ACC112 (cell line): ENCODE data around the gene ANKRD33.
A peak's percentile ranks its signal among the peaks of the same experiment; 100 is the strongest.

Experiments used
- H2AFZ ChIP-seq: fragments of 200-600 bp; sonication (generic); one replicate; pipeline ENCODE4 v1.6.0; 2017; ENCODE audit warnings: antibody characterized with exemption, low read length; ENCODE audit not compliant: unreplicated experiment
- H3K27ac ChIP-seq: fragments of 200-600 bp; sonication (generic); 2 replicates; pipeline ENCODE4 v1.5.1; 2014; ENCODE audit warnings: low read depth, mild to moderate bottlenecking, antibody characterized with exemption, low read length, moderate library complexity
- H3K27me3 ChIP-seq: fragments of 200-600 bp; sonication (generic); 2 replicates; pipeline ENCODE4 v1.6.1; 2014; ENCODE audit warnings: mild to moderate bottlenecking, antibody characterized with exemption, low read length, moderate library complexity, mixed read lengths; ENCODE audit not compliant: insufficient read depth
- H3K36me3 ChIP-seq: fragments of 200-600 bp; sonication (generic); 2 replicates; pipeline ENCODE4 v1.6.1; 2016; ENCODE audit warnings: mild to moderate bottlenecking, antibody characterized with exemption, low read length, moderate library complexity, mixed read lengths; ENCODE audit not compliant: insufficient read depth
- H3K4me1 ChIP-seq: fragments of 200-600 bp; sonication (generic); one replicate; pipeline ENCODE4 v1.6.1; 2016; ENCODE audit warnings: low read length, mixed read lengths; ENCODE audit not compliant: insufficient read depth, unreplicated experiment, control insufficient read depth
- H3K4me3 ChIP-seq: fragments of 200-600 bp; sonication (generic); 2 replicates; pipeline ENCODE4 v1.5.1; 2014; ENCODE audit warnings: mild to moderate bottlenecking, low read depth, low read length
- H3K79me2 ChIP-seq: fragments of 200-600 bp; sonication (generic); one replicate; pipeline ENCODE4 v1.6.0; 2016; ENCODE audit warnings: low read length; ENCODE audit not compliant: control insufficient read depth, unreplicated experiment, insufficient read depth

ANKRD33 gene

DNA sequence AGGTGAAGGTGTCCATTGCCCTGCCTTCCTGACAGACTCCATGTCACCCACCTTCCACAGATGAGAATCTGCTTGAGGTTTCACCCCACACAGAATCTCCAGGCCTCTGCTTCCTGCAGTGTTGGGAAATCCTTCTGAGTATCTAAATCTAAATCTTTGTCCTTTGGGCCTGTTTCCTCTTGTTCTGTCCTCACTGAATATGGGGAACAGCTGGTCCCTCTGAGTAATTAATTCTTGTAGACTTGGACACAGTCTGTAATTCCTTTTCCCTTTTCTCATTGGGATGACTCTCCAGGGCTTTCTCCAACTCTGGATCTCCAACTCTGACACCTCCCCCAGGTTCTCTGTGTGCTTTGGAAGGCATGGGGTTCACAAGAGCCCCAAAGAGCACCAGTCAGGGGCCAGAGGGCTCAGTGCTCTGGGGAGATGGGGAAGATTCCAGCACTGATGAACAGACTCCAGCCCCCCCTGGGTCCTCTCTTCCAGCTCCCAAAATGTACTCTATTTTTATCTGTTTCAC lies 17.1 kb downstream of the ANKRD33 start:
- Histone ChIP-seq H3K4me1 (peaks cover 14% of the 10 kb centered on the region), H3K36me3 (no peaks in the 10 kb centered on the region), H2AFZ (peak overlapping the region; percentile 57), H3K27ac (no peak overlapping the region), H3K27me3 (no peaks in the 10 kb centered on the region), H3K79me2 (no peaks in the 10 kb centered on the region), H3K4me3 (no peak overlapping the region)

- no peaks in the 10 kb centered on the region for H3K27me3 ChIP-seq
- H2AFZ ChIP-seq: peak overlapping the region; percentile 57
- peaks cover 22% of the 10 kb centered on the region for H3K4me1 ChIP-seq
- H3K79me2 ChIP-seq: no peaks in the 10 kb centered on the region
- no peak overlapping the region for H3K4me3 ChIP-seq
- H3K36me3 ChIP-seq: no peaks in the 10 kb centered on the region
- no peak overlapping the region for H3K27ac ChIP-seq
Observed at GRCh38 chr12:51905471-51906429, 17.8 kb downstream of the ANKRD33 start.

DNA sequence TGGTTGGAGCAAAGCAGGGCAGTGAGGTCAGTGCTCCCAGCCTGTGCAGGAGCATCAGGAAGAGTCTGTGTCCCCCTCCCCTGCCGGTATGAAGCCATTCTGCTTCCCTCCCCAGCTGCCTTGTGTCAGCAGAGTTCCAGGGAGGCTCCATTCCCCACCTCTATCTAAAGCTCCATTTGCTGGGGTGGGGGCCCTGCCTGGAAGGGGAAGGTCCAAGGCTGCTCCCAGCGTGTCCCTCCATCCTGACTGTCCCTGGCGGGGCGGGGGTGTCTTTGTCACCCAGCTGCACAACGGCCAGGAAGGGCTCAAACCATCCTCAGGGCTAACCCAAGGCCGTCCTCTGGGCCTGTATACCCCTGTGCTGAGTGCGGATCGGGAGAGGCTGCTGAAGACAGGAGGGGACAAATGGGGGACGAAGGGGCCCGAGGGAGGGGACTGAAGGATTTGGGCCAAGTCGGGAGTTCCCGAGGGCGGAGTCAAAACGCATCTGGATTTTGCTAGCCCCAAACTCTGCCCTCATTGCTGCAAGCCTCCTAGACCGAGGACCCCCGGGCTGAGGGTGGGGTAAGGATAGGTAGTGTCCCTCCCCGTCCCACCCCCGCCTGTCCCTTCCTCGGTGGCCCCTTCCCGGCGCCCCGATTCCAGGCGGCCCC lies 18.7 kb downstream of the ANKRD33 start:
- peak overlapping the region; percentile 69 for H3K4me3 ChIP-seq
- peak overlapping the region; percentile 81 for H2AFZ ChIP-seq

DNA sequence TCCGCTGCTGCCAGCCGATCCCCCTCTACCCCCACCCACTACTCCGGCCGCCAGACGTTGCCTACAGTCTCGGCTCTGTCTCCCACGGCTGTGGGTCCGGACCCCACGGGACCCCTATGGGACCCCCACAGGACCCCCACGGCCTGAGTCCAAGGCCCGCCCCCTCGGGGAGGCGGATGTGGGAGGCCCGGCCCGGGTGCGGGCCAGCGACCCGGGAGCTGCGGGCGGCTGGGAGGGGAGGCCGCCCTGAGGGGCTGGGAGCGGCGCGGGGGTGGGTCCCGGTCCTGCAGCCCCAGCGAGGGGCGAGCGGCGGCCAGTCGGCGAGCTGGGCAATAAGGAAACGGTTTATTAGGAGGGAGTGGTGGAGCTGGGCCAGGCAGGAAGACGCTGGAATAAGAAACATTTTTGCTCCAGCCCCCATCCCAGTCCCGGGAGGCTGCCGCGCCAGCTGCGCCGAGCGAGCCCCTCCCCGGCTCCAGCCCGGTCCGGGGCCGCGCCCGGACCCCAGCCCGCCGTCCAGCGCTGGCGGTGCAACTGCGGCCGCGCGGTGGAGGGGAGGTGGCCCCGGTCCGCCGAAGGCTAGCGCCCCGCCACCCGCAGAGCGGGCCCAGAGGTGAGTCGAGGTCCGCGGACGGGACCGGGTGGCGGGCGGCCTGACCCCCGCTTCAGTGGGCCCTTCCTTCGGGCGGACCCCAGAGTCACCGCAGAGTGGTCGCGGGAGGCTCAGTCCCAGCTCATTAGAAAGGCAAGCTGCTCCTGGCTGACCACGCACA lies 19.4 kb downstream of the ANKRD33 start, which contains the start of gene ACVRL1:
TSS of gene ACVRL1 (plus strand) at position 422 of the 773 bp plus-strand sequence. CDS start 4,971 bp downstream, outside the sequence.
- no peaks in the 10 kb centered on the region for H3K36me3 ChIP-seq
- no peak within 1 kb of the TSS for H3K27ac ChIP-seq
- peak within 1 kb of the TSS; percentile 69 for H3K4me3 ChIP-seq
- no peaks in the 10 kb centered on the region for H3K27me3 ChIP-seq
- peak within 1 kb of the TSS; percentile 81 for H2AFZ ChIP-seq
- H3K79me2 ChIP-seq: no peaks in the 10 kb centered on the region
- peaks cover 36% of the 10 kb centered on the region for H3K4me1 ChIP-seq

More for the DNA sequence above, 18.7 kb downstream of the ANKRD33 start:
- no peaks in the 10 kb centered on the region for H3K27me3 ChIP-seq
- no peak overlapping the region for H3K27ac ChIP-seq
- no peaks in the 10 kb centered on the region for H3K36me3 ChIP-seq
- no peaks in the 10 kb centered on the region for H3K79me2 ChIP-seq
- peaks cover 30% of the 10 kb centered on the region for H3K4me1 ChIP-seq

- H3K27ac ChIP-seq: no peak overlapping the region
- H3K79me2 ChIP-seq: no peaks in the 10 kb centered on the region
- peaks cover 37% of the 10 kb centered on the region for H3K4me1 ChIP-seq
- peak overlapping the region; percentile 81 for H2AFZ ChIP-seq
- H3K27me3 ChIP-seq: no peaks in the 10 kb centered on the region
- H3K36me3 ChIP-seq: no peaks in the 10 kb centered on the region
- H3K4me3 ChIP-seq: peak overlapping the region; percentile 69
Observed at GRCh38 chr12:51907856-51908425, 20.0 kb downstream of the ANKRD33 start.

DNA sequence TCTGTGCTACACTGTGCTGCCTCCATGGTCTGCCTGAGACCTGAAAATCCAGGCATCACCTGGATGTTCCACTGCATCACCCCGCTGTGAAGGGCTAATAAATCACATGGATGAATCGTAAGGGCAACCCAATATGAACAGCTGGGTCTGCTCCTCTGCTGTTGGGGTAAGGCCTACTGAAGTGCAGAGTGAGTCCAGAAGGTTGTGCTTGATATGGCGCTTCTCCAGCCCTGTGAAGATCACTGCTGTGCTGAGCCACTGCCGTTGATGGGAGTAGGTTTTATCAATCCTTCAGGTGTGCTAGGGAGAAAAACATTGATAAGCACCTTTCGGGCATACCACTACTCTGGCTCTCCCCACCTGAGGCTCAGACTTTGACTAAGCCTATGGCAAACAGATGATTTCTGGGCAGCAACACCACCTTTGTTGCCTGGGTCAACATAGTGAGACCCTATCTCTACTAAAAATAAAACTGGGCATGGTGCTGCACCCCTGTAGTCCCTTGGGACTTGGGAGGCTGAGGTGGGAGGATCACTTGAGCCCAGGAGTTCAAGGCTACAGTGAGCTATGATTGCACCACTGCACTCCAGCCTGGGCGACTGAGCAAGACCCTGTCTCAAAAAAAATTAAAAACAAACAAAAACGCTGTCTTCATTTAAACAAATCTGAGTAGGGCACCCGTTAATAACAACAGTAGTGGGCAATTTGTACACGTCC lies 21.1 kb downstream of the ANKRD33 start:
- Histone ChIP-seq H3K79me2 (no peaks in the 10 kb centered on the region), H3K36me3 (no peaks in the 10 kb centered on the region), H3K27ac (no peak overlapping the region), H3K4me1 (peaks cover 37% of the 10 kb centered on the region), H2AFZ (no peak overlapping the region), H3K27me3 (no peaks in the 10 kb centered on the region), H3K4me3 (no peak overlapping the region)

DNA sequence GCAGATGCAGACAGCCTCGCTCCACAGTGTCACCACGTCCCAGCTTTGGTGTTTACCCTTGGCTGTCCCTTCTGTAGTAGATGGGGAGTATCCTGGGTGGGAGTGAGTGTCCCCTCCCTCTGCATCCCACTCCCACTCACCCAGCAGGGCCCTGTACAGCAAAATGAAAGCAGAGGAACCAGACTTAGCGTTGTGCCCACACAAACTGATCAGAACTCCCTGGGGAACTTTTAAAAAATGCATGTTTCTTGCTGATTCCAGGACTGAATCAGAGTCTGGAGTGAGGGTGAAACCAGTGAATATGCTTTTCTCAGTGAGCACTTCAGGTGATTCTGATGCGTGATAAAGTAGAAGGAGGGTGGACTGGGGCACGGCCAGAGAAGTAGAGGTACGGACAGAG lies 22.3 kb downstream of the ANKRD33 start:
- H3K27ac ChIP-seq: no peak overlapping the region
- H2AFZ ChIP-seq: peak overlapping the region; percentile 78
- H3K36me3 ChIP-seq: no peaks in the 10 kb centered on the region
- H3K4me3 ChIP-seq: peak overlapping the region; percentile 38
- H3K27me3 ChIP-seq: no peaks in the 10 kb centered on the region
- peaks cover 35% of the 10 kb centered on the region for H3K4me1 ChIP-seq
- no peaks in the 10 kb centered on the region for H3K79me2 ChIP-seq

GRCh38 chr12:51910691-51911090 lies 22.8 kb downstream of the ANKRD33 start:
- Histone ChIP-seq H3K4me1 (peaks cover 29% of the 10 kb centered on the region), H3K27me3 (no peaks in the 10 kb centered on the region), H3K27ac (no peak overlapping the region), H3K79me2 (no peaks in the 10 kb centered on the region), H3K36me3 (no peaks in the 10 kb centered on the region), H3K4me3 (peak overlapping the region; percentile 38), H2AFZ (peak overlapping the region; percentile 22)

DNA sequence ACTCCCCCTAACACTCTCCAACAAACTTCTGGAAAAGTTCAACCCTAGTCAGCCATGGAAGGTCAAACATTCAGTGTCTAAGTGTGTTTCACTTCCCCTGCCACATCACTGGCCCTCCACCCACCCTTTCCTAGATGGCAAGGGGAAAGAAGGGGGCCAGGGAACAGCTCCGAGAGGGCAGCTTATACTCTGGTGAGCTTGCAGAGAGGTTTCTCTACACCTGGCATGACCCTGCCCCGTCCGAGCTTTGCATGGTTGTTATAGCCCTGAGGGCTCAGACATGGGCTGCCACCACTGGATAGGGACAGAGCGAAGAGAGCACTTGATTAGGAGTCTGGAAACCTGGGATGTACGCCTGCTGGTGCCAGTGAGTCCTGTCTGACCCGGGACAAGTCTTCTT lies 23.4 kb downstream of the ANKRD33 start:
- Histone ChIP-seq H3K4me1 (peaks cover 28% of the 10 kb centered on the region), H3K27me3 (no peaks in the 10 kb centered on the region), H3K79me2 (no peaks in the 10 kb centered on the region), H3K36me3 (no peaks in the 10 kb centered on the region), H2AFZ (no peak overlapping the region), H3K4me3 (no peak overlapping the region), H3K27ac (no peak overlapping the region)
